Activated CD4-positive, alpha-beta T cell treated with anti-CD3 and anti-CD28 coated beads for 36 hours (primary cell): ENCODE data around the gene TNIK. TPM values are rescaled to one million over a fixed set of nuclear protein-coding genes. Genes with fewer than 3 reads are reported as not detected.
"Not testable (repeated sequence)": the region's sequence is repeated elsewhere in the genome, so short reads cannot be mapped to it uniquely, and the experiment has no call there.

ENCODE experiments used
- ATAC-seq: fragments of 200-7000 bp; cut with Tn5 transposase; one replicate; pipeline ENCODE4 v1.10.0; 2021; ENCODE audit warnings: mild to moderate bottlenecking, moderate library complexity
- CTCF ChIA-PET: fragments of 350-600 bp; sonication (Branson Sonifier 250); formaldehyde crosslinking; loops from one replicate; lab custom pipeline; 2021; ENCODE audit warnings: antibody characterized with exemption; lab: Charles Lee
- POLR2A ChIA-PET: fragments of 350-600 bp; sonication (Branson Sonifier 250); formaldehyde crosslinking; loops from one replicate; lab custom pipeline; 2021; ENCODE audit warnings: antibody characterized with exemption, inconsistent platforms; lab: Charles Lee
- DNase-seq: peaks from one replicate; pipeline ENCODE4 v3.0.0-alpha.2; 2020
- H3K27ac Mint-ChIP-seq: one replicate; pipeline ENCODE4 v1.8.0; 2021; ENCODE audit warnings: mixed read lengths
- H3K27me3 Mint-ChIP-seq: one replicate; pipeline ENCODE4 v1.8.0; 2021; ENCODE audit warnings: mixed read lengths
- H3K36me3 Mint-ChIP-seq: one replicate; pipeline ENCODE4 v1.8.0; 2021; ENCODE audit warnings: low read depth, mixed read lengths
- H3K4me1 Mint-ChIP-seq: one replicate; pipeline ENCODE4 v1.8.0; 2021; ENCODE audit warnings: mixed read lengths
- H3K4me3 Mint-ChIP-seq: one replicate; pipeline ENCODE4 v1.8.0; 2021; ENCODE audit warnings: mild to moderate bottlenecking, moderate library complexity, mixed read lengths
- H3K9me3 Mint-ChIP-seq: one replicate; pipeline ENCODE4 v1.8.0; 2021; ENCODE audit warnings: low read depth, mixed read lengths
- intact Hi-C, 2 experiments: fragments of 100-400 bp; cut with DNase I in 1 of 2; cut with micrococcal nuclease in 1 of 2; formaldehyde crosslinking; loops; one replicate each; pipeline versions ENCODE4 v1.14.2 to v1.15.1; 2022 to 2024; cut with DNase I, micrococcal nuclease
- total RNA-seq, 2 experiments: library from RNA; stranded (reverse); gene quantifications; one replicate each; pipeline ENCODE4 v1.2.3, GENCODE V29; 2021

The TNIK gene
- total RNA-seq, 2 experiments from 2014 or later, result 28.8 to 34.2 TPM

GRCh38 chr3:171435757-171436156 lies 24.4 kb downstream of the TNIK start:
- CTCF ChIA-PET, result interaction anchor here (1.4 to 1.5 kb wide), 2 partner anchors 11 to 26 kb away, joined by 3 to 4 read pairs; no protein-coding TSS in a partner anchor
- H3K4me1 Mint-ChIP-seq, result peaks cover 54% of the 10 kb centered on the region
- H3K27me3 Mint-ChIP-seq, result no peaks in the 10 kb centered on the region
- ATAC-seq (no peak), DNase-seq (no peak)
- H3K36me3 Mint-ChIP-seq, result peaks cover 2% of the 10 kb centered on the region
- POLR2A ChIA-PET, result no interaction called here
- no peak overlapping the region for H3K27ac Mint-ChIP-seq
- no peaks in the 10 kb centered on the region for H3K9me3 Mint-ChIP-seq
- H3K4me3 Mint-ChIP-seq, result no peak overlapping the region
- intact Hi-C loops, result no loop called here

GRCh38 chr3:171435143-171435542 lies 25.1 kb downstream of the TNIK start:
- POLR2A ChIA-PET, result no interaction called here
- Mint-ChIP-seq H3K27ac (no peak overlapping the region), H3K4me3 (no peak overlapping the region), H3K9me3 (no peaks in the 10 kb centered on the region), H3K36me3 (peaks cover 2% of the 10 kb centered on the region), H3K27me3 (no peaks in the 10 kb centered on the region), H3K4me1 (peaks cover 49% of the 10 kb centered on the region)
- ATAC-seq (no peak), DNase-seq (no peak)
- intact Hi-C loops, result no loop called here
- CTCF ChIA-PET, result no interaction called here

- no peak for DNase-seq
- ChIA-PET CTCF (no interaction called here), POLR2A (no interaction called here)
- Mint-ChIP-seq H3K9me3 (no peaks in the 10 kb centered on the region), H3K36me3 (no peaks in the 10 kb centered on the region), H3K27ac (no peak overlapping the region), H3K27me3 (no peaks in the 10 kb centered on the region), H3K4me3 (no peak overlapping the region), H3K4me1 (peaks cover 31% of the 10 kb centered on the region)
- no peak for ATAC-seq
- intact Hi-C loops, result no loop called here
These were observed 27.7 kb downstream of the TNIK start for GRCh38 chr3:171432548-171432947.

- ChIA-PET POLR2A (no interaction called here), CTCF (no interaction called here)
- no peaks in the 10 kb centered on the region for H3K27me3 Mint-ChIP-seq
These were observed 28.7 kb downstream of the TNIK start for GRCh38 chr3:171431550-171431949.

GRCh38 chr3:171430530-171430929 lies 29.7 kb downstream of the TNIK start:
- intact Hi-C loops, result no loop called here
- H3K9me3 Mint-ChIP-seq, result no peaks in the 10 kb centered on the region
- DNase-seq (no peak), ATAC-seq (no peak)
- peaks cover 12% of the 10 kb centered on the region for H3K4me1 Mint-ChIP-seq
- CTCF ChIA-PET, result interaction anchor here (0.7 to 1.2 kb wide), 4 partner anchors 10 to 1257 kb away, joined by 3 to 4 read pairs (median 3); no protein-coding TSS in a partner anchor
- H3K4me3 Mint-ChIP-seq, result no peak overlapping the region
- H3K27ac Mint-ChIP-seq, result no peak overlapping the region
- peaks cover 3% of the 10 kb centered on the region for H3K36me3 Mint-ChIP-seq
- no peaks in the 10 kb centered on the region for H3K27me3 Mint-ChIP-seq
- POLR2A ChIA-PET, result no interaction called here

More at GRCh38 chr3:171431550-171431949, 28.7 kb downstream of the TNIK start:
- Mint-ChIP-seq H3K27ac (no peak overlapping the region), H3K4me3 (no peak overlapping the region), H3K9me3 (no peaks in the 10 kb centered on the region), H3K4me1 (peaks cover 21% of the 10 kb centered on the region), H3K36me3 (peaks cover 2% of the 10 kb centered on the region)
- no peak for ATAC-seq
- DNase-seq, result no peak
- intact Hi-C loops, result no loop called here

GRCh38 chr3:171429635-171430034 lies 30.6 kb downstream of the TNIK start:
- H3K9me3 Mint-ChIP-seq, result no peaks in the 10 kb centered on the region
- POLR2A ChIA-PET, result no interaction called here
- H3K4me1 Mint-ChIP-seq, result peaks cover 10% of the 10 kb centered on the region
- H3K36me3 Mint-ChIP-seq, result peaks cover 3% of the 10 kb centered on the region
- H3K27ac Mint-ChIP-seq, result no peak overlapping the region
- CTCF ChIA-PET, result interaction anchor here (0.8 to 1.2 kb wide), 3 partner anchors 11 to 242 kb away, joined by 3 read pairs; no protein-coding TSS in a partner anchor
- DNase-seq (no peak), ATAC-seq (no peak)
- H3K4me3 Mint-ChIP-seq, result no peak overlapping the region
- H3K27me3 Mint-ChIP-seq, result no peaks in the 10 kb centered on the region
- intact Hi-C loops, result no loop called here

- Mint-ChIP-seq H3K4me1 (peaks cover 13% of the 10 kb centered on the region), H3K4me3 (no peak overlapping the region), H3K27me3 (no peaks in the 10 kb centered on the region), H3K9me3 (peaks cover 3% of the 10 kb centered on the region), H3K27ac (no peak overlapping the region), H3K36me3 (peaks cover 7% of the 10 kb centered on the region)
- DNase-seq (no peak), ATAC-seq (no peak)
- ChIA-PET POLR2A (no interaction called here), CTCF (interaction anchor here (0.7 to 1.2 kb wide), 2 partner anchors 54 to 73 kb away, joined by 3 to 4 read pairs; no protein-coding TSS in a partner anchor)
- intact Hi-C loops, result no loop called here
These were observed 31.3 kb downstream of the TNIK start for GRCh38 chr3:171428892-171429291.

- Mint-ChIP-seq H3K27ac (no peak overlapping the region), H3K27me3 (no peaks in the 10 kb centered on the region), H3K4me3 (no peak overlapping the region), H3K9me3 (peaks cover 3% of the 10 kb centered on the region), H3K36me3 (peaks cover 7% of the 10 kb centered on the region), H3K4me1 (peaks cover 12% of the 10 kb centered on the region)
- no peak for DNase-seq
- POLR2A ChIA-PET, result no interaction called here
- ATAC-seq, result no peak
- intact Hi-C loops, result no loop called here
- CTCF ChIA-PET, result interaction anchor here (0.7 to 1.2 kb wide), 4 partner anchors 9 to 74 kb away, joined by 3 to 7 read pairs (median 4); no protein-coding TSS in a partner anchor
These were observed 31.9 kb downstream of the TNIK start for GRCh38 chr3:171428321-171428787.

GRCh38 chr3:171427771-171428320 lies 32.4 kb downstream of the TNIK start:
- H3K9me3 Mint-ChIP-seq, result peaks cover 3% of the 10 kb centered on the region
- ChIA-PET CTCF (interaction anchor here (0.6 to 1.2 kb wide), 3 partner anchors 9 to 241 kb away, joined by 3 to 7 read pairs (median 4); no protein-coding TSS in a partner anchor), POLR2A (no interaction called here)
- H3K36me3 Mint-ChIP-seq, result peaks cover 9% of the 10 kb centered on the region
- ATAC-seq (no peak), DNase-seq (no peak)
- no peak overlapping the region for H3K27ac Mint-ChIP-seq
- no peak overlapping the region for H3K4me3 Mint-ChIP-seq
- intact Hi-C loops, result no loop called here
- H3K4me1 Mint-ChIP-seq, result peaks cover 12% of the 10 kb centered on the region
- H3K27me3 Mint-ChIP-seq, result no peaks in the 10 kb centered on the region

- CTCF ChIA-PET, POLR2A ChIA-PET, ATAC-seq, DNase-seq, H3K9me3 Mint-ChIP-seq, H3K4me3 Mint-ChIP-seq, H3K27ac Mint-ChIP-seq, H3K27me3 Mint-ChIP-seq, intact Hi-C loops, H3K4me1 Mint-ChIP-seq: not testable (repeated sequence)
- peaks cover 14% of the 10 kb centered on the region for H3K36me3 Mint-ChIP-seq
These were observed 36.1 kb downstream of the TNIK start for GRCh38 chr3:171424063-171424462.

GRCh38 chr3:171422855-171423254 lies 37.4 kb downstream of the TNIK start:
- H3K9me3 Mint-ChIP-seq, H3K27me3 Mint-ChIP-seq, intact Hi-C loops, H3K27ac Mint-ChIP-seq, POLR2A ChIA-PET, DNase-seq, ATAC-seq, H3K4me3 Mint-ChIP-seq: not testable (repeated sequence)
- Mint-ChIP-seq H3K36me3 (peaks cover 17% of the 10 kb centered on the region), H3K4me1 (peaks cover 16% of the 10 kb centered on the region)
- CTCF ChIA-PET, result interaction anchor here (1.2 kb wide), 1 partner anchor 14 kb away, joined by 3 read pairs; no protein-coding TSS in a partner anchor

GRCh38 chr3:171420667-171421066 lies 39.5 kb downstream of the TNIK start:
- Mint-ChIP-seq H3K27me3 (no peaks in the 10 kb centered on the region), H3K4me1 (peaks cover 24% of the 10 kb centered on the region), H3K9me3 (peaks cover 3% of the 10 kb centered on the region), H3K36me3 (peaks cover 14% of the 10 kb centered on the region), H3K4me3 (no peak overlapping the region), H3K27ac (no peak overlapping the region)
- ATAC-seq (no peak), DNase-seq (no peak)
- ChIA-PET POLR2A (no interaction called here), CTCF (interaction anchor here (1.6 kb wide), 1 partner anchor 118 kb away, joined by 3 read pairs; no protein-coding TSS in a partner anchor)
- intact Hi-C loops, result no loop called here
